ENCODE measurements around the gene ANKFN1.

DNA sequence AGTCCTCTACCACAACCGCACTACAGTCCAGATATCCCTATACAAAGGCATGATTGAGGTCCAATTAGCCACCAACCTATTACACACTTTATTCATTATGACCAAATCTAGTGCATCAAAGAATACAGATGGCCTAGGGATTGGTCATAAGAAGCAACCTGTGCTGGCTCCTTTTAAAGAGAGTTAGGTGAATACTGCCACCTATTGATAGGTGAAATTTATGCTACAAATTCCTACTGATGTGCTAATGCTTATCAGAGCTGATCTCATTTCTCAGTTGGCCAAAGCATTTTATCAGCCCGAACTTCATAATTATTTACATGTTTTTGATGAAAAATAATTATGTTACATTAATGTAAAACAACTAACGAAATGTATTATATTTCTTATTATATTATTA, 166.3 kb downstream of the ANKFN1 start:
- TF ChIP-seq CTCF (IDR thresholded peaks at IDR 0.05; ENCODE audit: low read length) = peak; percentile 62
- no peak for TF ChIP-seq EZH2 (optimal IDR thresholded peaks at IDR 0.05; ENCODE audit: low read depth, low read length)

All from MM.1S (cell line).